Stimulated activated CD8-positive, alpha-beta memory T cell treated with anti-CD3 and anti-CD28 coated beads, Interleukin-7, amount 100 ng/mL, for 4 hours (primary cell): ENCODE data around the gene METTL27.
"Not testable (repeated sequence)": the region's sequence is repeated elsewhere in the genome, so short reads cannot be mapped to it uniquely, and the experiment has no call there.

Experiments used
- DNase-seq, 2 donors: peaks; one replicate each; pipeline ENCODE4 v3.0.0-alpha.2; 2020; ENCODE audit warnings: low read depth in 2 of 2

METTL27 gene

GRCh38 chr7:73842067-73842976 is at the start of gene METTL27:
Gene METTL27, minus strand, starts transcription at chr7:73842516. Its CDS starts 376 bp downstream, at chr7:73842140.
- peak; percentile 79 to 85 for DNase-seq

GRCh38 chr7:73891178-73891885 is 49.0 kb upstream of the METTL27 start:
- no peak for DNase-seq

GRCh38 chr7:73890555-73891147 is 48.3 kb upstream of the METTL27 start:
- no peak for DNase-seq

GRCh38 chr7:73888959-73889358 is 46.6 kb upstream of the METTL27 start:
- DNase-seq, result no peak

GRCh38 chr7:73887762-73888161 is 45.4 kb upstream of the METTL27 start:
- no peak for DNase-seq

GRCh38 chr7:73885975-73886798 is 43.9 kb upstream of the METTL27 start:
- no peak for DNase-seq

- no peak for DNase-seq
Observed at GRCh38 chr7:73885433-73885974, 43.2 kb upstream of the METTL27 start.

- DNase-seq, result not testable (repeated sequence)
Observed at GRCh38 chr7:73884867-73885422, 42.6 kb upstream of the METTL27 start.

GRCh38 chr7:73882047-73882402 is 39.7 kb upstream of the METTL27 start:
- DNase-seq, result no peak

GRCh38 chr7:73881352-73882046 is 39.2 kb upstream of the METTL27 start:
- no peak for DNase-seq

- no peak for DNase-seq
Observed at GRCh38 chr7:73880755-73881328, 38.5 kb upstream of the METTL27 start.

GRCh38 chr7:73879977-73880681 is 37.8 kb upstream of the METTL27 start:
- no peak for DNase-seq

- no peak for DNase-seq
Observed at GRCh38 chr7:73876973-73877372, 34.7 kb upstream of the METTL27 start.

GRCh38 chr7:73876361-73876760 is 34.0 kb upstream of the METTL27 start:
- no peak for DNase-seq

- no peak for DNase-seq
Observed at GRCh38 chr7:73872056-73872908, 30.0 kb upstream of the METTL27 start.

GRCh38 chr7:73871163-73872011 is 29.1 kb upstream of the METTL27 start:
- no peak for DNase-seq

- no peak for DNase-seq
Observed at GRCh38 chr7:73870041-73870492, 27.8 kb upstream of the METTL27 start.
